T-helper 1 cell treated with Interleukin-12 subunit alpha and Interleukin-12 subunit beta and Interleukin-4 antibody, amounts not matched to agents 30 ng/mL and 1 ng/mL, for 36 hours (primary cell): ENCODE measurements around the gene ZNF536. TPM values are rescaled to one million over a fixed set of nuclear protein-coding genes. Genes with fewer than 3 reads are reported as not detected.
"Not testable (repeated sequence)": the region's sequence is repeated elsewhere in the genome, so short reads cannot be mapped to it uniquely, and the experiment has no call there.

ENCODE experiments used
- intact Hi-C: fragments of 100-400 bp; cut with micrococcal nuclease; formaldehyde crosslinking; loops from one replicate; pipeline ENCODE4 v1.15.1; 2024
- total RNA-seq: library from RNA; stranded (reverse); gene quantifications from 2 replicates; pipeline ENCODE4 v1.2.3, GENCODE V29; 2022

ZNF536 gene
- total RNA-seq, 1 donor from 2014 or later, result not detected

- intact Hi-C loops, result no loop called here
Measured at GRCh38 chr19:30445385-30445784, 73.2 kb downstream of the ZNF536 start.

GRCh38 chr19:30446120-30446519 is 73.9 kb downstream of the ZNF536 start:
- intact Hi-C loops, result not testable (repeated sequence)

GRCh38 chr19:30446850-30447552 is 74.8 kb downstream of the ZNF536 start:
- intact Hi-C loops, result no loop called here

GRCh38 chr19:30447553-30447870 is 75.3 kb downstream of the ZNF536 start:
- intact Hi-C loops, result no loop called here

- intact Hi-C loops, result no loop called here
Measured at GRCh38 chr19:30448386-30449077, 76.3 kb downstream of the ZNF536 start.

- intact Hi-C loops, result no loop called here
Measured at GRCh38 chr19:30449078-30449590, 77.0 kb downstream of the ZNF536 start.

GRCh38 chr19:30449673-30450072 is 77.5 kb downstream of the ZNF536 start:
- intact Hi-C loops, result no loop called here

- intact Hi-C loops, result no loop called here
Measured at GRCh38 chr19:30450100-30450499, 77.9 kb downstream of the ZNF536 start.

- intact Hi-C loops, result no loop called here
Measured at GRCh38 chr19:30450835-30451321, 78.7 kb downstream of the ZNF536 start.

- intact Hi-C loops, result no loop called here
Measured at GRCh38 chr19:30452931-30453330, 80.7 kb downstream of the ZNF536 start.

GRCh38 chr19:30453743-30454142 is 81.6 kb downstream of the ZNF536 start:
- intact Hi-C loops, result no loop called here

GRCh38 chr19:30455881-30456280 is 83.7 kb downstream of the ZNF536 start:
- intact Hi-C loops, result no loop called here

- intact Hi-C loops, result no loop called here
Measured at GRCh38 chr19:30457484-30457883, 85.3 kb downstream of the ZNF536 start.

GRCh38 chr19:30459859-30460258 is 87.7 kb downstream of the ZNF536 start:
- intact Hi-C loops, result no loop called here

- intact Hi-C loops, result no loop called here
Measured at GRCh38 chr19:30464162-30464561, 92.0 kb downstream of the ZNF536 start.

GRCh38 chr19:30466598-30466997 is 94.4 kb downstream of the ZNF536 start:
- intact Hi-C loops, result not testable (repeated sequence)

GRCh38 chr19:30467239-30467638 is 95.1 kb downstream of the ZNF536 start:
- intact Hi-C loops, result no loop called here

- intact Hi-C loops, result no loop called here
Measured at GRCh38 chr19:30469774-30470173, 97.6 kb downstream of the ZNF536 start.

GRCh38 chr19:30471441-30471840 is 99.3 kb downstream of the ZNF536 start:
- intact Hi-C loops, result no loop called here

GRCh38 chr19:30473334-30473867 is 101.2 kb downstream of the ZNF536 start:
- intact Hi-C loops, result no loop called here

- intact Hi-C loops, result no loop called here
Measured at GRCh38 chr19:30476997-30477396, 104.8 kb downstream of the ZNF536 start.

- intact Hi-C loops, result no loop called here
Measured at GRCh38 chr19:30479231-30479630, 107.0 kb downstream of the ZNF536 start.
